Esophagus muscularis mucosa (tissue), 4 donors: ENCODE results near the gene SCFD2. TPM values are rescaled to one million over a fixed set of nuclear protein-coding genes. Genes with fewer than 3 reads are reported as not detected.
"Not testable (repeated sequence)": the region's sequence is repeated elsewhere in the genome, so short reads cannot be mapped to it uniquely, and the experiment has no call there.

ENCODE experiments used
- DNase-seq: peaks from one replicate; pipeline ENCODE4 v3.0.0-alpha.2; 2017; ENCODE audit errors: extremely low spot score
- H3K27ac ChIP-seq, 4 donors: fragments of 200-600 bp; sonication (generic); replicated peaks in 1 of 4; 1 replicate in 3 of 4; 2 replicates in 1 of 4; pipeline ENCODE4 v1.5.1; 2016 to 2019; ENCODE audit warnings: mild to moderate bottlenecking in 1 of 4
- H3K27me3 ChIP-seq, 4 donors: fragments of 200-600 bp; sonication (generic); one replicate each; pipeline versions ENCODE4 v1.5.1 to v1.6.0; 2016 to 2019
- H3K36me3 ChIP-seq, 4 donors: fragments of 200-600 bp; sonication (generic); one replicate each; pipeline ENCODE4 v1.5.1; 2016 to 2019
- H3K4me1 ChIP-seq, 4 donors: fragments of 200-600 bp; sonication (generic); one replicate each; pipeline ENCODE4 v1.5.1; 2016 to 2019
- H3K4me3 ChIP-seq, 4 donors: fragments of 200-600 bp; sonication (generic); 1 replicate in 2 of 4; 2 replicates in 2 of 4; pipeline ENCODE4 v1.5.1; 2016 to 2019; ENCODE audit warnings: mild to moderate bottlenecking in 4 of 4, moderate library complexity in 1 of 4
- H3K9me3 ChIP-seq, 4 donors: fragments of 200-600 bp; sonication (generic); 1 replicate in 3 of 4; 2 replicates in 1 of 4; pipeline ENCODE4 v1.5.1; 2016 to 2019
- EP300 ChIP-seq: sonication (generic); formaldehyde crosslinking; IDR thresholded peaks from one replicate; pipeline ENCODE4 v1.6.1; 2017; ENCODE audit warnings: antibody characterized with exemption
- POLR2A ChIP-seq: fragments of 450-650 bp; IDR thresholded peaks from one replicate; pipeline ENCODE4 v1.6.1; 2017; ENCODE audit warnings: antibody characterized with exemption, moderate library complexity, mild to moderate bottlenecking, low read depth
- POLR2AphosphoS5 ChIP-seq, 2 donors: sonication (generic); formaldehyde crosslinking; IDR thresholded peaks; one replicate each; pipeline ENCODE4 v1.6.1; 2017; ENCODE audit warnings: antibody characterized with exemption in 2 of 2
- WGBS: methylation state at CpG from one replicate; pipeline ENCODE4 v1.1.5; 2018; 5-methylcytosine and 5-hydroxymethylcytosine counted together
- intact Hi-C: fragments of 100-400 bp; cut with DNase I; formaldehyde crosslinking; loops from one replicate; pipeline ENCODE4 v1.15.1; 2023
- total RNA-seq, 4 donors: library from RNA; depleted of rRNA; stranded (reverse); fragments of >200 nt; gene quantifications; one replicate each; pipeline versions ENCODE4 v1.1.0 to v1.2.1, GENCODE V29; 2016
- TF ChIP-seq, protein P1 (sequence below), 3 experiments: fragments of 200-600 bp in 2 of 3; fragments of 450-650 bp in 1 of 3; sonication (generic) in 2 of 3; IDR thresholded peaks; one replicate each; pipeline ENCODE4 v1.5.1; 2017 to 2019; ENCODE audit warnings: antibody characterized with exemption in 3 of 3, mild to moderate bottlenecking in 2 of 3, moderate library complexity in 1 of 3

SCFD2 gene
- total RNA-seq, 4 donors from 2014 or later, result 10.0 to 15.7 (median 12.7) TPM

DNA sequence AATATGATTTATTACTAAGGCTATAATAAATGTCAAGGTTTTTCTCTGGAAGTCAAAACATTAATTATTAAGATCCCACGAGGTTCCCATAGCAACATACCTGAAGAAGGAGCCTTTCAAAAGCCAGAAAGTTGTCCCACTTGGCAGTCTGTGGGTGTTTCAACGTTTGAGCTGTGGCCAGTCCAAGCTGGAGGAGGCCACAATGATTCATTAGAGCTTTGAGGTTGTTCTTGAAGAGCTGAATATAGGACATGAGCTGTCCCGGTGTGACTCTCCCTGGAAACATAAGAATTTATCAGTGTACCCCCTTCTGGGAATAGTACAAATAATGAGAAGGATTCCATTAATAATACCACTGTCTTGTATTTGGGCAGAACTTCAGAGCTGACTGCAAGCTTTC lies 92.1 kb downstream of the SCFD2 start:
- WGBS, result 27% methylated on average over 3 of the region's 3 CpGs
- Histone ChIP-seq H3K27me3 (no peaks in the 10 kb centered on the region), H3K4me3 (no peak overlapping the region), H3K27ac (no peak overlapping the region), H3K36me3 (peaks cover 0 to 7% (median under 1%) of the 10 kb centered on the region in 4 donors), H3K4me1 (no peaks in the 10 kb centered on the region), H3K9me3 (no peaks in the 10 kb centered on the region)
- intact Hi-C loops, result no loop called here
- TF ChIP-seq EP300 (no peak), POLR2A (no peak), POLR2AphosphoS5 (IDR thresholded peaks at IDR 0.05) (no peak)
- TF ChIP-seq, protein P1, sequence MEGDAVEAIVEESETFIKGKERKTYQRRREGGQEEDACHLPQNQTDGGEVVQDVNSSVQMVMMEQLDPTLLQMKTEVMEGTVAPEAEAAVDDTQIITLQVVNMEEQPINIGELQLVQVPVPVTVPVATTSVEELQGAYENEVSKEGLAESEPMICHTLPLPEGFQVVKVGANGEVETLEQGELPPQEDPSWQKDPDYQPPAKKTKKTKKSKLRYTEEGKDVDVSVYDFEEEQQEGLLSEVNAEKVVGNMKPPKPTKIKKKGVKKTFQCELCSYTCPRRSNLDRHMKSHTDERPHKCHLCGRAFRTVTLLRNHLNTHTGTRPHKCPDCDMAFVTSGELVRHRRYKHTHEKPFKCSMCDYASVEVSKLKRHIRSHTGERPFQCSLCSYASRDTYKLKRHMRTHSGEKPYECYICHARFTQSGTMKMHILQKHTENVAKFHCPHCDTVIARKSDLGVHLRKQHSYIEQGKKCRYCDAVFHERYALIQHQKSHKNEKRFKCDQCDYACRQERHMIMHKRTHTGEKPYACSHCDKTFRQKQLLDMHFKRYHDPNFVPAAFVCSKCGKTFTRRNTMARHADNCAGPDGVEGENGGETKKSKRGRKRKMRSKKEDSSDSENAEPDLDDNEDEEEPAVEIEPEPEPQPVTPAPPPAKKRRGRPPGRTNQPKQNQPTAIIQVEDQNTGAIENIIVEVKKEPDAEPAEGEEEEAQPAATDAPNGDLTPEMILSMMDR (IDR thresholded peaks at IDR 0.05), result no peak
- DNase-seq, result no peak

DNA sequence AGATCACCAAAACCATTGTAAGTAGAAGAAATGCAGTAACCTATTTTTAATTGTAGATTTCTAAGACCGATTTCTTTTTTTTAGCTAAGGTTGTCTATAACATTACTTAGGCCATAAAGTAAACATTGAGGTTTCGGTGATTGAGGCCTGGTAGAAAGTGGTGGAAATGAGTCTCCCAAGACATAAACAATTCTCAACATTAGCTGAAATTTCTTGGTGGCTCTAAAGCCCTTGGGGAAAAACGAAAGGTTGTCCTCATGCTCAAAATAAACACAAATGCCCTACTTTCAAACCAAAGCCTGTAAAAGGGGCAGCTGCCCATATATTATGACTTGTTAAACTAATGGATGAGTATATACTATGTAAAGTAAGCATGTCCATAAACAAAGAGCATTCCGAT lies 98.8 kb downstream of the SCFD2 start:
- Histone ChIP-seq H3K36me3 (peaks cover 0 to 6% (median 3%) of the 10 kb centered on the region in 4 donors), H3K27me3 (no peaks in the 10 kb centered on the region), H3K4me1 (no peaks in the 10 kb centered on the region), H3K27ac (no peak overlapping the region), H3K9me3 (no peaks in the 10 kb centered on the region), H3K4me3 (no peak overlapping the region)
- intact Hi-C loops, result no loop called here
- TF ChIP-seq POLR2A (no peak), EP300 (no peak), POLR2AphosphoS5 (IDR thresholded peaks at IDR 0.05) (no peak)
- TF ChIP-seq, protein P1 (IDR thresholded peaks at IDR 0.05), result no peak
- DNase-seq, result no peak
- 87% methylated on average over 4 of the region's 4 CpGs for WGBS

DNA sequence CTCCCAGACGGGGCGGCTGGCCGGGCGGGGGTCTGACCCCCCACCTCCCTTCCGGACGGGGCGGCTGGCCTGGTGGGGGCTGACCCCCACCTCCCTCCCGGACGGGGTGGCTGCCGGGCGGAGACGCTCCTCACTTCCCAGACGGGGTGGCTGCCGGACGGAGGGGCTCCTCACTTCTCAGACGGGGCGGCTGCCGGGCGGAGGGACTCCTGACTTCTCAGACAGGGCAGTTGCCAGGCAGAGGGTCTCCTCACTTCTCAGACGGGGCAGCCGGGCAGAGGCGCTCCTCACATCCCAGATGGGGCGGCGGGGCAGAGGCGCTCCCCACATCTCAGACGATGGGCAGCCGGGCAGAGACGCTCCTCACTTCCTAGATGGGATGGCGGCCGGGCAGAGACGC lies 109.9 kb downstream of the SCFD2 start:
- H3K27ac ChIP-seq, H3K4me1 ChIP-seq, H3K9me3 ChIP-seq, DNase-seq, H3K27me3 ChIP-seq, intact Hi-C loops, H3K4me3 ChIP-seq, H3K36me3 ChIP-seq: not testable (repeated sequence)
- 100% methylated on average over 5 of the region's 31 CpGs for WGBS

DNA sequence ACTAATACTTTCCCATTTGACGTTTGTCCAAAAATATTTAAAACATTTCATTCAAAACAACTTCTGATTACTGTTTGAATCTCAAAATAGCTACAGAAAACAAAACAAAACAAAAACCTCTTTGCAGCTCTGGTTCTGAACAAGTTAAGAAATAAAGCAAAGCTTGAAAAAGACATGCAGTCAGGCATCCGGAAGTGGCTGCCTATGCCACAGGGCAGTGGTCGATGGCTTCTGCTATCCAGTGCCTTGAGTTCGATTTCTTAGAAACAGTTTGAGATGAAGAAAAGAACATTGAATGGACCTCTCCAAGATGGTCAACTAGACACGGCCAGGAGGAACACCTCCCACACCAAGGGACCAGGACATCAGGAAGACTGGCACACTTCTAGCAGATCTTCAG lies 125.3 kb downstream of the SCFD2 start:
- H3K4me3 ChIP-seq, result no peak overlapping the region
- intact Hi-C loops, result no loop called here
- WGBS, result 82% methylated on average over 5 of the region's 5 CpGs
- no peak overlapping the region for H3K27ac ChIP-seq
- H3K36me3 ChIP-seq, result no peaks in the 10 kb centered on the region
- no peaks in the 10 kb centered on the region for H3K4me1 ChIP-seq
- H3K27me3 ChIP-seq, result no peaks in the 10 kb centered on the region
- no peak for DNase-seq
- H3K9me3 ChIP-seq, result peaks cover 0 to 8% (median 1%) of the 10 kb centered on the region in 4 donors
- TF ChIP-seq POLR2AphosphoS5 (IDR thresholded peaks at IDR 0.05), result no peak
- no peak for TF ChIP-seq POLR2A
- TF ChIP-seq, protein P1 (IDR thresholded peaks at IDR 0.05), result no peak
- no peak for TF ChIP-seq EP300

DNA sequence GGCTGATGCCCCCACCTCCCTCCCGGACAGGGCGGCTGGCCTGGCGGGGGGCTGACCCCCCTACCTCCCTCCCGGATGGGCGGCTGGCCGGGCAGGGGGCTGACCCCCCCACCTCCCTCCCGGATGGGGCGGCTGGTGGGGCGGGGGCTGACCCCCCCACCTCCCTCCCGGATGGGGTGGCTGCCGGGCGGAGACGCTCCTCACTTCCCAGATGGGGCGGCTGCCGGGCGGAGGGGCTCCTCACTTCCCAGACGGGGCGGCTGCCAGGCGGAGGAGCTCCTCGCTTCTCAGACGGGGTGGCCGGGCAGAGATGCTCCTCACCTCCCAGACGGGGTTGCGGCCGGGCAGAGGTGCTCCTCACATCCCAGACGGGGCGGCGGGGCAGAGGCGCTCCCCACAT lies 127.5 kb downstream of the SCFD2 start:
- H3K9me3 ChIP-seq, DNase-seq, intact Hi-C loops, H3K4me3 ChIP-seq, H3K36me3 ChIP-seq, H3K4me1 ChIP-seq, H3K27ac ChIP-seq, H3K27me3 ChIP-seq: not testable (repeated sequence)
- no CpG with 5 or more reads among the region's 29 CpGs for WGBS

DNA sequence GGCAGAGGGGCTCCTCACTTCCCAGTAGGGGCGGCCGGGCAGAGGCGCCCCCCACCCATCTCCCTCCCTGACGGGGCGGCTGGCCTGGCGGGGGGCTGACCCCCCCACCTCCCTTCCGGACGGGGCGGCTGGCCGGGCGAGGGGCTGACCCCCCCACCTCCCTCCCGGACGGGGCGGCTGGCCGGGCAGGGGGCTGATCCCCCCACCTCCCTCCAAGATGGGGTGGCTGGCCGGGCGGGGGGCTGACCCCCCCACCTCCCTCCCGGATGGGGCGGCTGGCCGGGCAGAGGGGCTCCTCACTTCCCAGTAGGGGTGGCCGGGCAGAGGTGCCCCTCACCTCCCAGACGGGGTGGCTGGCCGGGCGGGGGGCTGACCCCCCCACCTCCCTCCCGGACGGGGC lies 128.1 kb downstream of the SCFD2 start:
- H3K4me3 ChIP-seq, intact Hi-C loops: not testable (repeated sequence)

DNA sequence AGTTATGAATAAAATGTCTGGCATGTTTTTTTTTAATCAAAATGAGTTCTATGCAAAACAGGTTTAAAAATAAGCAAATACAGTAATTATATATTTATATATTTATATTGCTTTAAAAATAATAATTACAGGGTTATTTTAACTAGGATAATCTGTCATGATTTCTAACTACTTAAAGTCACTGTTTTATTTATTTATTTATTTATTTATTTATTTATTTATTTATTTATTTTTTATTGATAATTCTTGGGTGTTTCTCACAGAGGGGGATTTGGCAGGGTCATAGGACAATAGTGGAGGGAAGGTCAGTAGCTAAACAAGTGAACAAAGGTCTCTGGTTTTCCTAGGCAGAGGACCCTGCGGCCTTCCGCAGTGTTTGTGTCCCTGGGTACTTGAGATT lies 129.2 kb downstream of the SCFD2 start:
- H3K4me3 ChIP-seq, H3K4me1 ChIP-seq, H3K36me3 ChIP-seq, DNase-seq, H3K27ac ChIP-seq, H3K27me3 ChIP-seq, intact Hi-C loops, H3K9me3 ChIP-seq: not testable (repeated sequence)
- WGBS, result 100% methylated on average over 2 of the region's 2 CpGs

More for the DNA sequence above, 128.1 kb downstream of the SCFD2 start:
- DNase-seq, H3K4me1 ChIP-seq, H3K36me3 ChIP-seq, H3K27ac ChIP-seq, H3K9me3 ChIP-seq, H3K27me3 ChIP-seq: not testable (repeated sequence)
- no CpG with 5 or more reads among the region's 26 CpGs for WGBS
